ENCODE measurements around the gene SCUBE3. TPM values are rescaled to one million over a fixed set of nuclear protein-coding genes. Genes with fewer than 3 reads are reported as not detected.

Gene SCUBE3
- total and polyA plus RNA-seq, 2 of the 8 experiments (the other 6 are each of a cell fraction or from before 2014, with no cell fraction given) = 0.80 to 1.0 TPM

DNA sequence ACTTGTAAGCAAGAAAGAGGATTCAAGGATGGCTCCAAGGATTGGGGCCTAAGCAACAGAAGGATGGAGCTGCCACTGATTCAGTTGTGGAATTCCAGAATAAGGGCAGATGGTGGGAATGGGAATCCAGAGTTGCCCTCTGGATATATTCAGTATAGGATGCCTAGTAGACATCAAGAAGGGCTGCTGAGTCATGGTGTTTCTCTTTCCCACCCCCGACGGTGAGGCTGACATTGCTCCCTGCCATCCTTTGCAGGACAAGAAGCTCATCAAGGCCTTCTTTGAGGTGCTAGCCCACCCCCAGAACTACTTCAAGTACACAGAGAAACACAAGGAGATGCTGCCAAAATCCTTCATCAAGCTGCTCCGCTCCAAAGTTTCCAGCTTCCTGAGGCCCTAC, 34.5 kb downstream of the SCUBE3 start:
- no peak for FAIRE-seq
- peaks cover 0 to 7% (median 2%) of the 10 kb centered on the region in 4 experiments; a peak in 2 of 7 replicates for H3K4me1 ChIP-seq (replicated peaks in 1 of 4; ENCODE audit: control insufficient read depth in 3 of 4, insufficient read depth in 4 of 4, low read length in 3 of 4)
- no peak overlapping the region for H2AK5ac ChIP-seq (ENCODE audit: low read depth, low read length)
- no peaks in the 10 kb centered on the region for H3K23me2 ChIP-seq (ENCODE audit: low read depth, low read length)
- H2BK12ac ChIP-seq (ENCODE audit: low read depth, low read length) = no peak overlapping the region
- no peak overlapping the region for H2BK120ac ChIP-seq (replicated peaks; ENCODE audit: low read depth, low read length)
- H3K79me2 ChIP-seq (ENCODE audit: control insufficient read depth in 1 of 2, insufficient read depth in 2 of 2, low read length in 2 of 2) = no peaks in the 10 kb centered on the region
- no peak for DNase-seq (ENCODE audit: low read depth in 1 of 2, low spot score in 2 of 2)
- no peaks in the 10 kb centered on the region for H3K9me3 ChIP-seq (ENCODE audit: insufficient read depth in 2 of 2, low read depth in 1 of 2, low read length in 1 of 2)
- H4K20me1 ChIP-seq (replicated peaks in 1 of 2; ENCODE audit: control insufficient read depth in 1 of 2, insufficient read depth in 2 of 2, low read length in 2 of 2) = peaks cover 2 to 3% of the 10 kb centered on the region in 2 experiments
- H4K5ac ChIP-seq (ENCODE audit: insufficient read length, low read depth, low read length) = no peak overlapping the region
- H2BK5ac ChIP-seq (ENCODE audit: low read depth, low read length) = no peak overlapping the region
- ChIA-PET POLR2A (ENCODE audit: partially characterized antibody) (interaction anchor here (3.3 kb wide), 1 partner anchor 10 kb away, joined by 14 read pairs; the partner anchor contains the start of gene ZNF76), CTCF (ENCODE audit: partially characterized antibody) (interaction anchor here (0.8 to 1.8 kb wide), 3 partner anchors 47 to 205 kb away, joined by 3 to 7 read pairs (median 3); no protein-coding TSS in a partner anchor)
- no peaks in the 10 kb centered on the region for H3K27me3 ChIP-seq (replicated peaks in 1 of 4; ENCODE audit: control insufficient read depth in 3 of 4, extremely low read depth in 1 of 4, insufficient read depth in 3 of 4, low read length in 3 of 4)
- no peak overlapping the region for H2BK15ac ChIP-seq (ENCODE audit: low read length)
- no peaks in the 10 kb centered on the region for H3K36me3 ChIP-seq (ENCODE audit: control insufficient read depth in 2 of 4, insufficient read depth in 4 of 4, low read length in 3 of 4)
- no peak overlapping the region for H3K14ac ChIP-seq (ENCODE audit: insufficient read length)
- no peak overlapping the region for H4K91ac ChIP-seq (replicated peaks; ENCODE audit: insufficient read length, low read length)
- H3K4me2 ChIP-seq (ENCODE audit: insufficient read depth in 1 of 2, low read depth in 2 of 2, low read length in 2 of 2) = no peak overlapping the region
- no peak overlapping the region for H3K27ac ChIP-seq (ENCODE audit: low read depth, low read length)
- TF ChIP-seq BACH1 (IDR thresholded peaks at IDR 0.05; ENCODE audit: low read length) (peak; percentile 54; the same call in 1 of the 2 replicates), RBBP5 (IDR thresholded peaks at IDR 0.05; ENCODE audit: borderline replicate concordance, low read depth, low read length) (no peak)
- H3K4ac ChIP-seq (replicated peaks; ENCODE audit: insufficient read length, low read depth, low read length) = no peak overlapping the region
- no peak overlapping the region for H3K9ac ChIP-seq (replicated peaks in 1 of 4; ENCODE audit: extremely low read depth in 1 of 4, low read depth in 3 of 4, low read length in 3 of 4)
- H3K79me1 ChIP-seq (ENCODE audit: low read depth, low read length) = no peaks in the 10 kb centered on the region
- 53% methylated on average over 3 of the region's 3 CpGs; no CpG with 5 or more reads in 1 of the 2 experiments for WGBS, 2 experiments (ENCODE audit: extremely low coverage in 1 of 2, insufficient coverage in 1 of 2, insufficient read length in 1 of 2, insufficient replicate concordance in 2 of 2, low coverage in 1 of 2, low lambda C conversion rate in 2 of 2, missing lambda C conversion rate in 1 of 2)
- H3K23ac ChIP-seq (ENCODE audit: insufficient read length) = no peak overlapping the region
- H3K4me3 ChIP-seq (ENCODE audit: extremely low read depth in 1 of 4, insufficient read depth in 2 of 4, low read depth in 3 of 4, low read length in 4 of 4) = no peak overlapping the region
- H2BK20ac ChIP-seq (ENCODE audit: low read length) = no peak overlapping the region
- H2AFZ ChIP-seq (ENCODE audit: low read length) = no peak overlapping the region
- no peak overlapping the region for H3K56ac ChIP-seq (replicated peaks; ENCODE audit: insufficient read length, low read depth, low read length)
- no peak overlapping the region for H4K8ac ChIP-seq (ENCODE audit: extremely low read depth, insufficient read depth, low read length)
- no peak overlapping the region for H3K18ac ChIP-seq (ENCODE audit: extremely low read depth, low read length)

All from H1 (cell line).